K562 (cell line): ENCODE results near the gene PCDHB7. TPM values are rescaled to one million over a fixed set of nuclear protein-coding genes. Genes with fewer than 3 reads are reported as not detected.
"Not testable (repeated sequence)": the region's sequence is repeated elsewhere in the genome, so short reads cannot be mapped to it uniquely, and the experiment has no call there.

Experiments
- ATAC-seq: fragments of 200-7000 bp; cut with Tn5 transposase; 3 replicates; pipeline ENCODE4 v1.9.1; 2020; ENCODE audit warnings: moderate library complexity
- BruUV-seq: library from RNA; stranded (reverse); fragments of 400-500 nt; replicated peaks from 2 replicates; lab custom pipeline; 2021; lab: Mats Ljungman, UMichigan
- CTCF ChIA-PET: fragments of 300-600 bp; formaldehyde crosslinking; extraction: SDS; loops from one replicate; lab custom pipeline; 2021; ENCODE audit warnings: low intra/inter-chr PET ratio; lab: Yijun Ruan, JAX
- POLR2A ChIA-PET: fragments of 300-600, 350-650 bp; sonication (Branson Sonifier 250); formaldehyde crosslinking; extraction: SDS; loops from one replicate; lab custom pipeline; 2021; ENCODE audit warnings: antibody characterized with exemption, inconsistent platforms; lab: Yijun Ruan, JAX
- DNase-seq, 4 experiments: peaks; one replicate each; pipeline versions ENCODE4 v3.0.0 to v3.0.0-alpha.2; 2011 to 2018; ENCODE audit warnings: low spot score in 3 of 4, mixed read lengths in 3 of 4; ENCODE audit errors: extremely low read depth in 1 of 4
- FAIRE-seq: peaks from 2 replicates; lab custom pipeline; 2011; peaks lifted over from hg19 to GRCh38; lab: Jason Lieb, UNC
- H2AFZ ChIP-seq: 2 replicates; pipeline ENCODE4 v1.6.0; 2011; ENCODE audit warnings: low read depth, low read length, control low read depth, inconsistent platforms
- H3K27ac ChIP-seq: fragments of 200-600 bp; 3 replicates; pipeline ENCODE4 v1.8.0; 2011; ENCODE audit warnings: low read depth, mild to moderate bottlenecking, control low read depth, inconsistent platforms, low read length, moderate library complexity, mixed read lengths; ENCODE audit errors: extremely low read depth
- H3K27me3 ChIP-seq, 2 experiments: fragments of 300-600 bp in 1 of 2; 2 replicates in 1 of 2; 3 replicates in 1 of 2; pipeline versions ENCODE4 v1.6.0 to v1.8.0; 2011; ENCODE audit warnings: inconsistent platforms in 2 of 2, low read length in 2 of 2, mild to moderate bottlenecking in 1 of 2, mixed read lengths in 1 of 2, moderate library complexity in 1 of 2; ENCODE audit not compliant: control insufficient read depth in 2 of 2, insufficient read depth in 2 of 2
- H3K36me3 ChIP-seq: fragments of 300-600 bp; 3 replicates; pipeline ENCODE4 v1.8.0; 2011; ENCODE audit warnings: mild to moderate bottlenecking, low read length, inconsistent platforms; ENCODE audit not compliant: control insufficient read depth, insufficient read depth
- H3K4me1 ChIP-seq, 2 experiments: fragments of 200-600 bp in 1 of 2; replicated peaks in 1 of 2; 2 replicates in 1 of 2; 3 replicates in 1 of 2; pipeline versions ENCODE4 v1.5.1 to v1.8.0; 2011; ENCODE audit warnings: inconsistent platforms in 2 of 2, low read length in 2 of 2, mild to moderate bottlenecking in 1 of 2, mixed read lengths in 1 of 2, moderate library complexity in 1 of 2; ENCODE audit not compliant: control insufficient read depth in 2 of 2, insufficient read depth in 2 of 2
- H3K4me2 ChIP-seq: 2 replicates; pipeline ENCODE4 v1.6.1; 2011; ENCODE audit warnings: low read length, control low read depth, inconsistent platforms, mixed read lengths; ENCODE audit not compliant: insufficient read depth
- H3K4me3 ChIP-seq: fragments of 200-600 bp; sonication (generic), shearing (Covaris generic); 2 replicates; pipeline ENCODE4 v1.5.1; 2016; ENCODE audit warnings: control low read depth, inconsistent platforms
- H3K79me2 ChIP-seq: fragments of 200-600 bp; 3 replicates; pipeline ENCODE4 v1.8.0; 2011; ENCODE audit warnings: low read length, inconsistent platforms; ENCODE audit not compliant: control insufficient read depth, insufficient read depth
- H3K9ac ChIP-seq, 2 experiments: 2 replicates each; pipeline versions ENCODE4 v1.6.0 to v1.6.1; 2011; ENCODE audit warnings: low read depth in 2 of 2, low read length in 2 of 2, control low read depth in 1 of 2, inconsistent platforms in 1 of 2, mild to moderate bottlenecking in 1 of 2, mixed read lengths in 1 of 2; ENCODE audit not compliant: insufficient read depth in 1 of 2
- H3K9me1 ChIP-seq: one replicate; pipeline ENCODE4 v1.6.0; 2011; ENCODE audit warnings: inconsistent platforms, mild to moderate bottlenecking, low read length, moderate library complexity; ENCODE audit not compliant: control insufficient read depth, insufficient read depth
- H3K9me3 ChIP-seq: replicated peaks from 2 replicates; pipeline ENCODE4 v1.5.1; 2011; ENCODE audit warnings: low read depth, low read length, inconsistent platforms; ENCODE audit not compliant: control insufficient read depth, insufficient read depth
- H4K20me1 ChIP-seq: replicated peaks from 2 replicates; pipeline ENCODE4 v1.6.1; 2011; ENCODE audit warnings: low read length, inconsistent platforms, mixed read lengths; ENCODE audit not compliant: control insufficient read depth, insufficient read depth
- WGBS: fragments of 100-300 bp; shearing (Covaris generic); methylation state at CpG from one replicate; pipeline ENCODE4 v1.1.6; 2016; ENCODE audit warnings: low coverage, mixed read lengths; ENCODE audit not compliant: insufficient coverage; ENCODE audit errors: missing lambda C conversion rate; 5-methylcytosine and 5-hydroxymethylcytosine counted together
- in situ Hi-C: fragments of 300-500 bp; cut with MboI; formaldehyde crosslinking; loops from 4 replicates; pipeline ENCODE4 v1.15.0; 2018; ENCODE audit warnings: inconsistent platforms, mixed read lengths
- intact Hi-C: fragments of 100-400 bp; cut with micrococcal nuclease; formaldehyde crosslinking; loops from 2 replicates; pipeline ENCODE4 v1.14.2; 2022
- polyA plus RNA-seq, 8 experiments: library from polyadenylated mRNA; depleted of rRNA in 4 of 8; stranded (reverse) in 5 of 8; unstranded in 3 of 8; fragments of >200 nt; fragmentation: Nextera tagmentation in 2 of 8; fragmentation: Illumina TruSeq in 1 of 8; extraction: Ambion mirVana in 2 of 8; extraction: Trizol in 1 of 8; gene quantifications; 2 replicates each; pipeline versions ENCODE4 v1.2.1 to v1.2.3, GENCODE V29; 2011 to 2014; ENCODE audit warnings: inconsistent platforms in 1 of 8, missing spikeins in 1 of 8
- total RNA-seq, 7 experiments: library from RNA; depleted of rRNA in 6 of 7; stranded (reverse); fragments of >200 nt in 6 of 7; fragmentation: Illumina TruSeq in 2 of 7; extraction: Trizol in 2 of 7; gene quantifications; 2 replicates each; pipeline versions ENCODE4 v1.2.1 to v1.2.3, GENCODE V29; 2011 to 2021; ENCODE audit warnings: low replicate concordance in 1 of 7

PCDHB7 gene
- total and polyA plus RNA-seq, 9 of the 15 experiments (the other 6 are each of a cell fraction or from before 2014, with no cell fraction given): not detected

GRCh38 chr5:141225421-141225820 lies 53.0 kb downstream of the PCDHB7 start:
- H3K9me1 ChIP-seq, H3K79me2 ChIP-seq, in situ Hi-C loops, H3K36me3 ChIP-seq, intact Hi-C loops, H3K4me3 ChIP-seq, H4K20me1 ChIP-seq, ATAC-seq, CTCF ChIA-PET, H3K27me3 ChIP-seq, H2AFZ ChIP-seq, H3K4me2 ChIP-seq, H3K4me1 ChIP-seq, BruUV-seq, FAIRE-seq, POLR2A ChIA-PET, H3K9ac ChIP-seq, H3K27ac ChIP-seq, H3K9me3 ChIP-seq, DNase-seq: not testable (repeated sequence)
- 9% methylated on average over 18 of the region's 30 CpGs for WGBS

Other genes with a start within 250 kb of the PCDHB7 start
Only the 7 nearest of the 37 such genes appear.
- not detected in 2 replicates for gene PCDHB6, start 22.6 kb upstream of the PCDHB7 start, total RNA-seq (2014; rRNA removed)
- not detected in 2 replicates for gene PCDHB6, start 22.6 kb upstream of the PCDHB7 start, total RNA-seq (2014; rRNA removed; fragmentation: Illumina TruSeq; extraction: Trizol)
- gene PCDHB6, start 22.6 kb upstream of the PCDHB7 start, total RNA-seq (2015; rRNA removed; fragmentation: Illumina TruSeq; extraction: Trizol): not detected in 2 replicates
- gene PCDHB6, start 22.6 kb upstream of the PCDHB7 start, total RNA-seq (2021): not detected in 2 replicates
- gene PCDHB6, start 22.6 kb upstream of the PCDHB7 start, polyA plus RNA-seq (2011; rRNA removed): not detected in 2 replicates
- gene PCDHB6, start 22.6 kb upstream of the PCDHB7 start, polyA plus RNA-seq (2014; fragmentation: Illumina TruSeq; extraction: Trizol): not detected in 2 replicates
- not detected for gene PCDHB6, start 22.6 kb upstream of the PCDHB7 start, polyA plus RNA-seq (2014; fragmentation: Nextera tagmentation; extraction: Ambion mirVana)
- not detected in 2 replicates for gene PCDHB6, start 22.6 kb upstream of the PCDHB7 start, polyA plus RNA-seq (2014; rRNA removed)
- gene PCDHB8, start 5.1 kb downstream of the PCDHB7 start, total RNA-seq (2014; rRNA removed): not detected in 2 replicates
- gene PCDHB8, start 5.1 kb downstream of the PCDHB7 start, total RNA-seq (2014; rRNA removed; fragmentation: Illumina TruSeq; extraction: Trizol): not detected in 2 replicates
- not detected in 2 replicates for gene PCDHB8, start 5.1 kb downstream of the PCDHB7 start, total RNA-seq (2015; rRNA removed; fragmentation: Illumina TruSeq; extraction: Trizol)
- not detected in 2 replicates for gene PCDHB8, start 5.1 kb downstream of the PCDHB7 start, total RNA-seq (2021)
- not detected in 2 replicates for gene PCDHB8, start 5.1 kb downstream of the PCDHB7 start, polyA plus RNA-seq (2011; rRNA removed)
- gene PCDHB8, start 5.1 kb downstream of the PCDHB7 start, polyA plus RNA-seq (2014; fragmentation: Illumina TruSeq; extraction: Trizol): not detected in 2 replicates
- gene PCDHB8, start 5.1 kb downstream of the PCDHB7 start, polyA plus RNA-seq (2014; fragmentation: Nextera tagmentation; extraction: Ambion mirVana): not detected
- gene PCDHB8, start 5.1 kb downstream of the PCDHB7 start, polyA plus RNA-seq (2014; rRNA removed): not detected in 2 replicates
- gene PCDHB16, start 9.7 kb downstream of the PCDHB7 start, total RNA-seq (2014; rRNA removed): not detected in 2 replicates
- not detected in 2 replicates for gene PCDHB16, start 9.7 kb downstream of the PCDHB7 start, total RNA-seq (2014; rRNA removed; fragmentation: Illumina TruSeq; extraction: Trizol)
- not detected in 2 replicates for gene PCDHB16, start 9.7 kb downstream of the PCDHB7 start, total RNA-seq (2015; rRNA removed; fragmentation: Illumina TruSeq; extraction: Trizol)
- gene PCDHB16, start 9.7 kb downstream of the PCDHB7 start, total RNA-seq (2021): not detected in 2 replicates
- gene PCDHB16, start 9.7 kb downstream of the PCDHB7 start, polyA plus RNA-seq (2011; rRNA removed): not detected in 2 replicates
- not detected in 2 replicates for gene PCDHB16, start 9.7 kb downstream of the PCDHB7 start, polyA plus RNA-seq (2014; fragmentation: Illumina TruSeq; extraction: Trizol)
- not detected for gene PCDHB16, start 9.7 kb downstream of the PCDHB7 start, polyA plus RNA-seq (2014; fragmentation: Nextera tagmentation; extraction: Ambion mirVana)
- 0.05 TPM in 1 of 2 replicates, not detected in the other for gene PCDHB16, start 9.7 kb downstream of the PCDHB7 start, polyA plus RNA-seq (2014; rRNA removed)
- gene PCDHB9, start 14.5 kb downstream of the PCDHB7 start, total RNA-seq (2014; rRNA removed): not detected in 2 replicates
- gene PCDHB9, start 14.5 kb downstream of the PCDHB7 start, total RNA-seq (2014; rRNA removed; fragmentation: Illumina TruSeq; extraction: Trizol): not detected in 2 replicates
- gene PCDHB9, start 14.5 kb downstream of the PCDHB7 start, total RNA-seq (2015; rRNA removed; fragmentation: Illumina TruSeq; extraction: Trizol): not detected in 2 replicates
- not detected in 2 replicates for gene PCDHB9, start 14.5 kb downstream of the PCDHB7 start, total RNA-seq (2021)
- not detected in 2 replicates for gene PCDHB9, start 14.5 kb downstream of the PCDHB7 start, polyA plus RNA-seq (2011; rRNA removed)
- gene PCDHB9, start 14.5 kb downstream of the PCDHB7 start, polyA plus RNA-seq (2014; fragmentation: Illumina TruSeq; extraction: Trizol): not detected in 2 replicates
- not detected for gene PCDHB9, start 14.5 kb downstream of the PCDHB7 start, polyA plus RNA-seq (2014; fragmentation: Nextera tagmentation; extraction: Ambion mirVana)
- not detected in 2 replicates for gene PCDHB9, start 14.5 kb downstream of the PCDHB7 start, polyA plus RNA-seq (2014; rRNA removed)
- gene PCDHB10, start 19.7 kb downstream of the PCDHB7 start, total RNA-seq (2014; rRNA removed): not detected in 2 replicates
- gene PCDHB10, start 19.7 kb downstream of the PCDHB7 start, total RNA-seq (2014; rRNA removed; fragmentation: Illumina TruSeq; extraction: Trizol): not detected in 2 replicates
- not detected in 2 replicates for gene PCDHB10, start 19.7 kb downstream of the PCDHB7 start, total RNA-seq (2015; rRNA removed; fragmentation: Illumina TruSeq; extraction: Trizol)
- gene PCDHB10, start 19.7 kb downstream of the PCDHB7 start, total RNA-seq (2021): not detected in 2 replicates
- gene PCDHB10, start 19.7 kb downstream of the PCDHB7 start, polyA plus RNA-seq (2011; rRNA removed): not detected in 2 replicates
- not detected in 2 replicates for gene PCDHB10, start 19.7 kb downstream of the PCDHB7 start, polyA plus RNA-seq (2014; fragmentation: Illumina TruSeq; extraction: Trizol)
- gene PCDHB10, start 19.7 kb downstream of the PCDHB7 start, polyA plus RNA-seq (2014; fragmentation: Nextera tagmentation; extraction: Ambion mirVana): not detected
- gene PCDHB10, start 19.7 kb downstream of the PCDHB7 start, polyA plus RNA-seq (2014; rRNA removed): not detected in 2 replicates
- gene PCDHB11, start 27.0 kb downstream of the PCDHB7 start, total RNA-seq (2014; rRNA removed): not detected in 2 replicates
- gene PCDHB11, start 27.0 kb downstream of the PCDHB7 start, total RNA-seq (2014; rRNA removed; fragmentation: Illumina TruSeq; extraction: Trizol): not detected in 2 replicates
- gene PCDHB11, start 27.0 kb downstream of the PCDHB7 start, total RNA-seq (2015; rRNA removed; fragmentation: Illumina TruSeq; extraction: Trizol): not detected in 2 replicates
- not detected in 2 replicates for gene PCDHB11, start 27.0 kb downstream of the PCDHB7 start, total RNA-seq (2021)
- not detected in 2 replicates for gene PCDHB11, start 27.0 kb downstream of the PCDHB7 start, polyA plus RNA-seq (2011; rRNA removed)
- not detected in 2 replicates for gene PCDHB11, start 27.0 kb downstream of the PCDHB7 start, polyA plus RNA-seq (2014; fragmentation: Illumina TruSeq; extraction: Trizol)
- gene PCDHB11, start 27.0 kb downstream of the PCDHB7 start, polyA plus RNA-seq (2014; fragmentation: Nextera tagmentation; extraction: Ambion mirVana): not detected
- gene PCDHB11, start 27.0 kb downstream of the PCDHB7 start, polyA plus RNA-seq (2014; rRNA removed): not detected in 2 replicates
- not detected in 2 replicates for gene PCDHB12, start 36.1 kb downstream of the PCDHB7 start, total RNA-seq (2014; rRNA removed)
- not detected in 2 replicates for gene PCDHB12, start 36.1 kb downstream of the PCDHB7 start, total RNA-seq (2014; rRNA removed; fragmentation: Illumina TruSeq; extraction: Trizol)
- not detected in 2 replicates for gene PCDHB12, start 36.1 kb downstream of the PCDHB7 start, total RNA-seq (2015; rRNA removed; fragmentation: Illumina TruSeq; extraction: Trizol)
- gene PCDHB12, start 36.1 kb downstream of the PCDHB7 start, total RNA-seq (2021): not detected in 2 replicates
- not detected in 2 replicates for gene PCDHB12, start 36.1 kb downstream of the PCDHB7 start, polyA plus RNA-seq (2011; rRNA removed)
- gene PCDHB12, start 36.1 kb downstream of the PCDHB7 start, polyA plus RNA-seq (2014; fragmentation: Illumina TruSeq; extraction: Trizol): not detected in 2 replicates
- gene PCDHB12, start 36.1 kb downstream of the PCDHB7 start, polyA plus RNA-seq (2014; fragmentation: Nextera tagmentation; extraction: Ambion mirVana): not detected
- gene PCDHB12, start 36.1 kb downstream of the PCDHB7 start, polyA plus RNA-seq (2014; rRNA removed): not detected in 2 replicates